Embryonic facial prominence (tissue), 1 donor: ENCODE measurements around the gene MEOX1.

Source experiments
- DNase-seq: peaks from one replicate; pipeline ENCODE4 v3.0.0-alpha.2; 2016; ENCODE audit errors: extremely low spot score

MEOX1 gene

GRCh38 chr17:43591779-43592562, 69.8 kb downstream of the MEOX1 start:
- DNase-seq = peak; percentile 87

- DNase-seq = no peak
Observed at GRCh38 chr17:43591001-43591400, 70.7 kb downstream of the MEOX1 start.
